Fibroblast of lung (primary cell): ENCODE measurements around the gene RASSF4.

Experiments used
- CTCF ChIP-seq, 2 donors: IDR thresholded peaks in 1 of 2; conservative IDR thresholded peaks in 1 of 2; 1 replicate in 1 of 2; 2 replicates in 1 of 2; pipeline ENCODE4 v1.5.1; 2011 to 2012; ENCODE audit warnings: low read length in 2 of 2, control low read depth in 1 of 2, inconsistent platforms in 1 of 2, low read depth in 1 of 2, mild to moderate bottlenecking in 1 of 2
- EZH2 ChIP-seq: IDR thresholded peaks from 2 replicates; pipeline ENCODE4 v1.5.1; 2012; ENCODE audit warnings: low read length, control low read depth, mild to moderate bottlenecking; ENCODE audit errors: missing control alignments

GRCh38 chr10:44984671-44985101, 25.1 kb downstream of the RASSF4 start:
- TF ChIP-seq CTCF (conservative IDR thresholded peaks at IDR 0.05 in 1 of 2, IDR thresholded peaks at IDR 0.05 in 1 of 2; ENCODE audit: low read depth in 1 of 2, low read length in 2 of 2), result no peak
- TF ChIP-seq EZH2, result no peak
